HL-60 (cell line): ENCODE measurements around the gene TMEM98.

ENCODE experiments used
- DNase-seq, 2 experiments: peaks; one replicate each; pipeline ENCODE4 v3.0.0-alpha.2; 2010 to 2020; ENCODE audit warnings: low read depth in 1 of 2, low spot score in 1 of 2
- H3K27ac ChIP-seq: fragments of 250-450 bp; sonication (Bioruptor Pico); replicated peaks from 2 replicates; pipeline ENCODE4 v1.5.1; 2020; ENCODE audit warnings: mild to moderate bottlenecking, moderate library complexity
- H3K27me3 ChIP-seq: fragments of 250-450 bp; sonication (Bioruptor Pico); 2 replicates; pipeline ENCODE4 v1.5.1; 2021; ENCODE audit warnings: mild to moderate bottlenecking, moderate library complexity; ENCODE audit not compliant: insufficient read depth, poor library complexity, severe bottlenecking
- H3K4me3 ChIP-seq: replicated peaks from 2 replicates; pipeline ENCODE4 v1.5.1; 2011; ENCODE audit warnings: mild to moderate bottlenecking, control low read depth, low read length; ENCODE audit not compliant: insufficient read depth
- GABPA ChIP-seq: IDR thresholded peaks from 2 replicates; pipeline ENCODE4 v1.6.1; 2012; ENCODE audit warnings: low read depth
- POLR2AphosphoS5 ChIP-seq: IDR thresholded peaks from 2 replicates; pipeline ENCODE4 v1.6.1; 2012; ENCODE audit warnings: low read depth
- REST ChIP-seq: IDR thresholded peaks from 2 replicates; pipeline ENCODE4 v1.6.1; 2012; ENCODE audit warnings: low read depth; ENCODE audit not compliant: insufficient replicate concordance
- SPI1 ChIP-seq: IDR thresholded peaks from 2 replicates; pipeline ENCODE4 v1.6.1; 2012; ENCODE audit warnings: low read depth, mild to moderate bottlenecking, borderline replicate concordance
- TF ChIP-seq, protein P1 (sequence below): IDR thresholded peaks from one replicate; pipeline ENCODE4 v1.5.1; 2011; ENCODE audit warnings: low read length, control low read depth, inconsistent platforms; ENCODE audit not compliant: insufficient read depth

The TMEM98 gene

DNA sequence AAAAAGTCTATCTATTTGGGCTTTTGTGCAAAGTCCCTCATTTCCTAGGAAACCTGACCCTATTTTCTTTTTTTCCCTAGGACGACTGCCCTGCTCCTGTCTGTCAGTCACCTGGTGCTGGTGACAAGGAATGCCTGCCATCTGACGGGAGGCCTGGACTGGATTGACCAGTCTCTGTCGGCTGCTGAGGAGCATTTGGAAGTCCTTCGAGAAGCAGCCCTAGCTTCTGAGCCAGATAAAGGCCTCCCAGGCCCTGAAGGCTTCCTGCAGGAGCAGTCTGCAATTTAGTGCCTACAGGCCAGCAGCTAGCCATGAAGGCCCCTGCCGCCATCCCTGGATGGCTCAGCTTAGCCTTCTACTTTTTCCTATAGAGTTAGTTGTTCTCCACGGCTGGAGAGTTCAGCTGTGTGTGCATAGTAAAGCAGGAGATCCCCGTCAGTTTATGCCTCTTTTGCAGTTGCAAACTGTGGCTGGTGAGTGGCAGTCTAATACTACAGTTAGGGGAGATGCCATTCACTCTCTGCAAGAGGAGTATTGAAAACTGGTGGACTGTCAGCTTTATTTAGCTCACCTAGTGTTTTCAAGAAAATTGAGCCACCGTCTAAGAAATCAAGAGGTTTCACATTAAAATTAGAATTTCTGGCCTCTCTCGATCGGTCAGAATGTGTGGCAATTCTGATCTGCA is 12.9 kb downstream of the TMEM98 start:
- Histone ChIP-seq H3K4me3 (no peak overlapping the region), H3K27me3 (no peaks in the 10 kb centered on the region), H3K27ac (no peak overlapping the region)
- DNase-seq: no peak
- TF ChIP-seq, protein P1, sequence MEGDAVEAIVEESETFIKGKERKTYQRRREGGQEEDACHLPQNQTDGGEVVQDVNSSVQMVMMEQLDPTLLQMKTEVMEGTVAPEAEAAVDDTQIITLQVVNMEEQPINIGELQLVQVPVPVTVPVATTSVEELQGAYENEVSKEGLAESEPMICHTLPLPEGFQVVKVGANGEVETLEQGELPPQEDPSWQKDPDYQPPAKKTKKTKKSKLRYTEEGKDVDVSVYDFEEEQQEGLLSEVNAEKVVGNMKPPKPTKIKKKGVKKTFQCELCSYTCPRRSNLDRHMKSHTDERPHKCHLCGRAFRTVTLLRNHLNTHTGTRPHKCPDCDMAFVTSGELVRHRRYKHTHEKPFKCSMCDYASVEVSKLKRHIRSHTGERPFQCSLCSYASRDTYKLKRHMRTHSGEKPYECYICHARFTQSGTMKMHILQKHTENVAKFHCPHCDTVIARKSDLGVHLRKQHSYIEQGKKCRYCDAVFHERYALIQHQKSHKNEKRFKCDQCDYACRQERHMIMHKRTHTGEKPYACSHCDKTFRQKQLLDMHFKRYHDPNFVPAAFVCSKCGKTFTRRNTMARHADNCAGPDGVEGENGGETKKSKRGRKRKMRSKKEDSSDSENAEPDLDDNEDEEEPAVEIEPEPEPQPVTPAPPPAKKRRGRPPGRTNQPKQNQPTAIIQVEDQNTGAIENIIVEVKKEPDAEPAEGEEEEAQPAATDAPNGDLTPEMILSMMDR: no peak
- TF ChIP-seq REST (no peak), SPI1 (no peak), GABPA (no peak), POLR2AphosphoS5 (no peak)

DNA sequence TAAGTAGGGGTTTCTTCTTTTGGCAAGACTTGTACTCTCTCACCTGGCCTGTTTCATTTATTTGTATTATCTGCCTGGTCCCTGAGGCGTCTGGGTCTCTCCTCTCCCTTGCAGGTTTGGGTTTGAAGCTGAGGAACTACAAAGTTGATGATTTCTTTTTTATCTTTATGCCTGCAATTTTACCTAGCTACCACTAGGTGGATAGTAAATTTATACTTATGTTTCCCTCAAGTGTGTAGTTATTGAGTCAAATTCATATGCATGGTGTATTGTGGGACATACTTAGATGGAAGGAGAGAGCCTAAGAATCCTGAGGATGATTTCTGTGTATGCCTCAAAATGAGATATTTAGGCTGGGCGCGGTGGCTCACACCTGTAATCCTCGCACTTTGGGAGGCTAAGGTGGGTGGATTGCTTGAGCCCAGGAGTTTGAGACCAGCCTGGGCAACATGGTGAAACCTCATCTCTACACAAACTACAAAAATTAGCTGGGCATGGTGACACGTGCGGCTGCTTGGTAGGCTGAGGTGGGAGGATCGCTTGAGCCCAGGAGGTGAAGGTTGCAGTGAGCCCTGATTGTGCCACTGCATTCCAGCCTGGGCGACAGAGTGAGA is 13.6 kb downstream of the TMEM98 start:
- DNase-seq: no peak
- no peak overlapping the region for H3K27ac ChIP-seq
- TF ChIP-seq GABPA: no peak
- H3K4me3 ChIP-seq: no peak overlapping the region
- H3K27me3 ChIP-seq: no peaks in the 10 kb centered on the region

GRCh38 chr17:32943206-32943605 is 15.3 kb downstream of the TMEM98 start:
- Histone ChIP-seq H3K4me3 (no peak overlapping the region), H3K27ac (no peak overlapping the region), H3K27me3 (no peaks in the 10 kb centered on the region)
- TF ChIP-seq, protein P1: no peak
- TF ChIP-seq SPI1: no peak
- TF ChIP-seq GABPA: no peak
- TF ChIP-seq POLR2AphosphoS5: no peak
- no peak for TF ChIP-seq REST
- DNase-seq: no peak

DNA sequence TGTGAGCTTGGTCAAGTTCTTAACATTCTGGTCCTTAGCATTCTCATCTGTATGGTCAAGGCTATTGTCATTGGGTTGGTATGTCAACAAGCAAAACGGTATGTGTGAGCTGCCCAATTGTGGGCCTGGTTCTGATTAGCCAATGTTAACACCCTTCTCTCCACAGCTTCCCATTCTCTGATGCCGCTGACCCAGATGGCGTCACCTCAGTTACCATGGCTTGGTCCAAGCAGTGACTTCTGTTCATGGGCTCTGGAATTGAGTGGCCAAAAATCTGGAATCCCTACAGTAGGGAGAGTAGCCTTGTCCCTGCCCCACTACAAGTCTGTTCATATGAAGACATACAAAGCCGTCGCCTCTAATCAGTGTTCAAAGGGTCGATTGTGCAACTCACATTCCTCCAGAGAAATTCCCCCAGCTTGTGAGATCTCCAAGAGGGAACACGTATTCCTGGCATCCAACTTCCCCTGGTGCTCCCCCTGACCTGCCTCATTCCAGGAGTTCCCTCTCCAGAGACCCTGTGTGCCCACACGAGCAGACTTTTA is 15.8 kb downstream of the TMEM98 start:
- Histone ChIP-seq H3K4me3 (no peak overlapping the region), H3K27me3 (no peaks in the 10 kb centered on the region), H3K27ac (no peak overlapping the region)
- no peak for TF ChIP-seq SPI1
- TF ChIP-seq, protein P1: no peak
- no peak for TF ChIP-seq GABPA
- TF ChIP-seq POLR2AphosphoS5: no peak
- no peak for TF ChIP-seq REST
- DNase-seq: no peak
